A549 treated with dexamethasone at 1 μM for 4 hours (cell line): ENCODE measurements around the gene CKS1B. TPM values are rescaled to one million over a fixed set of nuclear protein-coding genes. Genes with fewer than 3 reads are reported as not detected.

Experiments used
- total RNA-seq: library from RNA; stranded (reverse); fragments of 200-300 nt; extraction: Qiagen RNA extraction; gene quantifications from 5 replicates; pipeline ENCODE4 v1.2.3, GENCODE V29; 2022

The CKS1B gene
- total RNA-seq = 301 to 343 TPM (median 324 TPM) in 5 replicates

DNA sequence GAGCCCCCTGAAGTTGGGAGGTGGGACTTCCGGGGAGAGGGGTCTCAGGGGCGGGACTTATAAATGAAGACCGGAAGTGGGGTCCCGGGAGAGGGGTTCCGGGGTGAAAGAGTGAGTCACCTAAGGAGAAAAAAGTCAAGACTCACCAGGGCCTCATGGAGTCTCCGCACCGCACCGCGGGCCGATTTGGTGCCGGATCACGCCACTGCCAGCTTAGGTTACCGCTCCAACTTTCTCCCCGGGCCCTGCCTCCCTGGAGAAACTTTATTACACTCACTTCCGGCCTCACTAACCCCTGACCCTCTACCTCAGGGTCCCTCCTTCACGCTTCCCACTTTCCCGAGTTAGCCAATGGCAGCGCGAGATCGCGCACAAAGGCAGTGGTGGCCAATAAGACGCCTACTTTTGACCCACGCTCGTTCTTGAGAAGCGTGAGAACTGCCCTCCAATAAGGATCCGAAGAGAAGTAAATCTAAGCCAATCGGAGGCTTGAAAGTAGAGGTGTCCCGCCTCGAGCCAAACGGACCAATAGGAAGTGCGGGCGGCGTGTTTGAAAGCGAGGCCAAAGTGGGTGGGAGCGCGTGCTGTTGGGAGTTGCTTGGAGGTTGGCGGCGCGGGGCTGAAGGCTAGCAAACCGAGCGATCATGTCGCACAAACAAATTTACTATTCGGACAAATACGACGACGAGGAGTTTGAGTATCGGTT lies at the start of gene CKS1B:
Gene CKS1B (plus strand): TSS at position 580 of the 706 bp plus-strand sequence. CDS start 65 bp downstream, at position 645.

GRCh38 chr1:154936555-154937084 lies 37.9 kb upstream of the CKS1B start, which contains the start of gene PMVK:
Gene PMVK, minus strand, starts transcription at chr1:154936719. Its CDS starts 34 bp downstream, at chr1:154936685.

GRCh38 chr1:154955718-154956543 lies 18.6 kb upstream of the CKS1B start, which contains the start of gene PBXIP1:
Gene PBXIP1, minus strand, starts transcription at chr1:154956099. Its CDS starts 2,378 bp downstream, at chr1:154953721.

GRCh38 chr1:154961207-154962155 lies 13.0 kb upstream of the CKS1B start, which contains the start of gene PYGO2:
Gene PYGO2, minus strand, starts transcription at chr1:154961782. Its CDS starts 206 bp downstream, at chr1:154961576.

DNA sequence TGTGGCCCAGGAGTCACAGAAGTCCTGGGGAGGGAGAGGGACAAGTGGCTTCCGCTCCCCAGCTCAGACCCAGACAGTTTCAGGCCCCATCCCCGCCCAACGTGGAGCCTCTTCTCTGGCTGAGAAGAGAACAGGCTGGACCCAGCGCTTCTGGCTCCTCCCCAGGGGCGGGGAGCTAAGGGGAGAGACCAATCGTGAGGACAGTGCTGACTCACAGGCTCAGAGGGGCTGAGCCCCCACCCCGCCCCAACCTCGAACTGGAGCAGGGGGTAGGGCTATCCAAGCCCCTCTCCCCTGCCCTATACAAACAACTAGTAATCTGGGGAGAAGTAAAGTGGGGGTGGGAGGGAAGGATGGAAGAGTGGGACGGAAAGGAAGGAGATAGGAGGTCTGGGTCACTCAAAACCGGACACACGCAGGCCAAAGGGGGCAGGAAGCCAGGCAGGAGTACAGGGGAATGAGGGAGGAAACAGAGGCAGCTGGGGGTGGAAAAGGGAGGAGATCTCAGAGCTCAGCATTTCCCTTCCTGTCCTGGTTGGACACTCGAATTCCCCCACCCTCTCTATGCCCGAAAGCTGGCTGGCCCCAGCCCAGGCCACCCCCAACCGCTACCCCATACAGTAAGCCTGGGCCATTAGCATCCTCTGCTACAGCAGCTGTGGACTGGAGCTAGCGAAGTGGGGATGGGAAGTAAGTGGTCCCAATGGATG lies 3.7 kb upstream of the CKS1B start, which contains the start of gene SHC1:
Gene SHC1 (minus strand): TSS at position 117 of the 710 bp plus-strand sequence. CDS start 221 bp downstream, outside the sequence.

DNA sequence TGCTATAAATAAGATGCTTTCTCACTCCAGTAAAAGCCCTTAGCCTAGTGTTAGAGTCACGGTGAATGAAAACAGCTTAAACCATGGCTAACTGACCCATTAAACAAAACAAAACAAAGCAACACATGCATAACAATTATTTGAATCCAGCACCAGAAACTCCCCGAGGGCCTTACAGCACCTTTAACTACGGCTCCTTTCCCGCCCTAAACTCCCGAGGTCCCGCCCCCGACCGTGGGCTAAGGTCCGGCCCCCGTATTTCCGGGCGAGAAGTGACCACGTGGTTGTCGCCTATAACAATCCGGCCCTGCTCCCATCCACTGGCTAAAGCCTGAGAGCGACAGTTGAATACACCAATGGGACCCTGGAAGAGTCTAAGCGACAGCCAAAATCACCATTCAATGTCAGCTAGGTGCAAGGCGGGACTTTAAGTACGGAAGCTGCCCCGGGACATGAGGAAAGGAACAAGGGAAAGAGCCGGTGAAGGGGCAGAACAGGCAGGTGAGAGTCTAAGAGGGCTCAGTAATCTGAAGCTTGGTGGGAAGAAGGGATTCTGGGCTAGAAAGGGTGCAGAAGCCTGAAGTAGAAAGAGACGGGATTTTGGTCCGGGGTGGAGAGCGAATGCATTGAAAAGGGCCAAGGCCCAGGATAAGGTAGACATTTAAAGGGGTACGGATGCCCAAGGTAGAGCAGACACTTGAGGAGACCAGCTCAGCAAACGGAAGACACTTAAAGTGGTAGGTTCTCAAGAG lies 8.6 kb downstream of the CKS1B start, which contains the start of gene FLAD1:
Gene FLAD1 (plus strand): TSS at position 448 of the 752 bp plus-strand sequence. CDS start 351 bp downstream, outside the sequence.

DNA sequence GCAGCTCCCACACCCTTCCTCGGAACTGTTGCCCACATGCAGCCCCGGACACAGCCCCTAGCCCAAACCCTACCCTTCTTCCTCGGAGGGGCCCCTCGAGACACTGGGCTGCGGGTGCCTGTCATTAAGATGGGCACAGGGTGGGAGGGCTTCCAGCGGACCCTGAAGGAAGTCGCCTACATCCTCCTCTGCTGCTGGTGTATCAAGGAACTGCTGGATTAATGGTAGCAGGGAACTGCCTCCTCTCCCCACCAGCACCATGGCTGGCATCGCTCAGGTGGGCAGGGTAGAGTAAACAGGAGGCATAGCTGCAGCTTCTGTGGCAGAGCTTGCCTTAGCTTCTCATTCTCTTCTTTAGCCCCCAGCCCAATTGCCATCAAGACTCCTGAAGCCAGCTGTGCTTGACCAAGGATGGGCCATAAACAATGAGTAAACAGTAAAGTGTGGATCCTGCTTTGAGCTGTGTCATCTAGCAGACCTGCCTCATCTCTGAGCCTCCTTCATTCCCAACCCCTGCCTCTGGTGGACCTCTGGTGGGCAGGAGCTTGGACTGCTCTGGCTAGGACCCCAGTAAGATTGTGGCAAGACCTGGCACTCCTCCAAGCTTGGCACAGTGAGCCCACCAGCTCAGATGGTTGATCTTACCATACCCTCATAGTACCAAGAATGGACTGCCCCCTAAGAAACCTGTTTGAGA lies 19.2 kb downstream of the CKS1B start, which contains the start of gene LENEP:
Gene LENEP (plus strand): TSS at position 15 of the 697 bp plus-strand sequence. CDS start 22 bp downstream, at position 37.

GRCh38 chr1:155002464-155003226 lies 28.2 kb downstream of the CKS1B start, which contains the start of gene ZBTB7B:
Gene ZBTB7B, plus strand, starts transcription at chr1:155002802. Its CDS starts 11,859 bp downstream, at chr1:155014661.

Other genes starting within 250 kb of the CKS1B start
- gene KCNN3, start 104.4 kb upstream of the CKS1B start, total RNA-seq = 0.02 to 0.11 TPM (median 0.05 TPM) in 5 replicates
- gene PMVK, start 38.0 kb upstream of the CKS1B start, total RNA-seq = 41.4 to 44.4 TPM (median 42.1 TPM) in 5 replicates
- 11.9 to 16.0 TPM (median 14.4 TPM) in 5 replicates for gene PBXIP1, start 18.6 kb upstream of the CKS1B start, total RNA-seq
- gene PYGO2, start 12.9 kb upstream of the CKS1B start, total RNA-seq = 19.4 to 23.1 TPM (median 22.1 TPM) in 5 replicates
- gene SHC1, start 3.9 kb upstream of the CKS1B start, total RNA-seq = 209 to 336 TPM (median 304 TPM) in 5 replicates
- gene FLAD1, start 8.7 kb downstream of the CKS1B start, total RNA-seq = 39.1 to 45.0 TPM (median 43.1 TPM) in 5 replicates
- not detected in 5 replicates for gene LENEP, start 18.9 kb downstream of the CKS1B start, total RNA-seq
- gene ZBTB7B, start 28.1 kb downstream of the CKS1B start, total RNA-seq = 38.8 to 58.2 TPM (median 53.7 TPM) in 5 replicates
- gene DCST2, start 59.1 kb downstream of the CKS1B start, total RNA-seq = 0.30 to 1.1 TPM (median 0.73 TPM) in 5 replicates
- 0.05 to 0.06 TPM (median 0.06 TPM) in 3 of 5 replicates, not detected in the others for gene DCST1, start 59.1 kb downstream of the CKS1B start, total RNA-seq
- 68.8 to 122 TPM (median 111 TPM) in 5 replicates for gene ADAM15, start 76.6 kb downstream of the CKS1B start, total RNA-seq
- gene EFNA4, start 89.1 kb downstream of the CKS1B start, total RNA-seq = 14.0 to 17.2 TPM (median 14.8 TPM) in 5 replicates
- gene EFNA3, start 104.2 kb downstream of the CKS1B start, total RNA-seq = 12.6 to 15.3 TPM (median 13.8 TPM) in 5 replicates
- 16.4 to 24.1 TPM (median 18.9 TPM) in 5 replicates for gene EFNA1, start 153.2 kb downstream of the CKS1B start, total RNA-seq
- 30.9 to 37.0 TPM (median 32.7 TPM) in 5 replicates for gene SLC50A1, start 161.2 kb downstream of the CKS1B start, total RNA-seq
- gene DPM3, start 165.8 kb downstream of the CKS1B start, total RNA-seq = 63.4 to 82.2 TPM (median 77.7 TPM) in 5 replicates
- 221 to 270 TPM (median 241 TPM) in 5 replicates for gene KRTCAP2, start 198.6 kb downstream of the CKS1B start, total RNA-seq
- 1.8 to 2.9 TPM (median 2.5 TPM) in 5 replicates for gene TRIM46, start 199.2 kb downstream of the CKS1B start, total RNA-seq
- 5.1 to 10.0 TPM (median 7.6 TPM) in 5 replicates for gene THBS3, start 233.2 kb downstream of the CKS1B start, total RNA-seq
- gene MTX1, start 234.0 kb downstream of the CKS1B start, total RNA-seq = 64.1 to 69.8 TPM (median 65.5 TPM) in 5 replicates